IPS DF 6.9 (cell line): ENCODE measurements around the gene WAPL.
A peak's percentile ranks its signal among the peaks of the same experiment; 100 is the strongest.

Experiments used
- DNase-seq: peaks from one replicate; pipeline ENCODE4 v3.0.0-alpha.2; 2013; ENCODE audit warnings: low read depth, low spot score
- H3K27ac ChIP-seq: one replicate; pipeline ENCODE4 v1.5.1; 2013; ENCODE audit warnings: low read length, control low read depth
- H3K27me3 ChIP-seq: 2 replicates; pipeline ENCODE4 v1.6.1; 2013; ENCODE audit warnings: mild to moderate bottlenecking, low read length; ENCODE audit not compliant: control insufficient read depth, insufficient read depth
- H3K36me3 ChIP-seq: 2 replicates; pipeline ENCODE4 v1.6.1; 2013; ENCODE audit warnings: low read length; ENCODE audit not compliant: control insufficient read depth, insufficient read depth
- H3K4me1 ChIP-seq: 2 replicates; pipeline ENCODE4 v1.6.1; 2013; ENCODE audit warnings: low read length; ENCODE audit not compliant: control insufficient read depth, insufficient read depth
- H3K4me3 ChIP-seq: 2 replicates; pipeline ENCODE4 v1.5.1; 2013; ENCODE audit warnings: mild to moderate bottlenecking, low read length
- H3K9me3 ChIP-seq: 2 replicates; pipeline ENCODE4 v1.6.1; 2013; ENCODE audit warnings: low read length, inconsistent platforms; ENCODE audit not compliant: control insufficient read depth, insufficient read depth
- WGBS: extraction: QIAGEN DNeasy Blood & Tissue Kit; methylation state at CpG from one replicate; pipeline ENCODE4 v1.1.7; 2013; ENCODE audit warnings: mixed read lengths, missing lambda C conversion rate; ENCODE audit not compliant: insufficient read length, insufficient coverage; 5-methylcytosine and 5-hydroxymethylcytosine counted together

The WAPL gene

GRCh38 chr10:86443069-86443468 lies 78.5 kb downstream of the WAPL start:
- WGBS = no CpG with 5 or more reads among the region's 2 CpGs
- Histone ChIP-seq H3K9me3 (no peaks in the 10 kb centered on the region), H3K36me3 (peaks cover 10% of the 10 kb centered on the region; the same call in 1 of the 2 replicates), H3K27ac (no peak overlapping the region), H3K4me3 (no peak overlapping the region), H3K27me3 (no peaks in the 10 kb centered on the region), H3K4me1 (no peaks in the 10 kb centered on the region)
- no peak for DNase-seq

GRCh38 chr10:86440874-86441843 lies 80.4 kb downstream of the WAPL start:
- Histone ChIP-seq H3K36me3 (peaks cover 10% of the 10 kb centered on the region; the same call in 1 of the 2 replicates), H3K9me3 (no peaks in the 10 kb centered on the region), H3K27me3 (no peaks in the 10 kb centered on the region), H3K4me3 (no peak overlapping the region), H3K27ac (no peak overlapping the region), H3K4me1 (no peaks in the 10 kb centered on the region)
- WGBS = no CpG with 5 or more reads among the region's 5 CpGs
- no peak for DNase-seq

- Histone ChIP-seq H3K36me3 (peaks cover 8% of the 10 kb centered on the region; the same call in 1 of the 2 replicates), H3K9me3 (no peaks in the 10 kb centered on the region), H3K27me3 (no peaks in the 10 kb centered on the region), H3K4me1 (no peaks in the 10 kb centered on the region), H3K27ac (no peak overlapping the region), H3K4me3 (no peak overlapping the region)
- no peak for DNase-seq
- WGBS = no CpG with 5 or more reads among the region's 1 CpG
Measured at GRCh38 chr10:86439544-86439943, 82.0 kb downstream of the WAPL start.

GRCh38 chr10:86438091-86438749 lies 83.4 kb downstream of the WAPL start:
- WGBS = no CpG with 5 or more reads among the region's 8 CpGs

GRCh38 chr10:86437447-86437846 lies 84.1 kb downstream of the WAPL start:
- no peaks in the 10 kb centered on the region for H3K27me3 ChIP-seq
- WGBS = no CpG with 5 or more reads among the region's 3 CpGs
- DNase-seq = no peak
- H3K36me3 ChIP-seq = peaks cover 6% of the 10 kb centered on the region; the same call in 1 of the 2 replicates
- no peaks in the 10 kb centered on the region for H3K4me1 ChIP-seq
- no peak overlapping the region for H3K4me3 ChIP-seq
- H3K27ac ChIP-seq = no peak overlapping the region
- no peaks in the 10 kb centered on the region for H3K9me3 ChIP-seq

More at GRCh38 chr10:86438091-86438749, 83.4 kb downstream of the WAPL start:
- no peaks in the 10 kb centered on the region for H3K4me1 ChIP-seq
- H3K27me3 ChIP-seq = no peaks in the 10 kb centered on the region
- H3K27ac ChIP-seq = no peak overlapping the region
- no peak overlapping the region for H3K4me3 ChIP-seq
- H3K36me3 ChIP-seq = peaks cover 8% of the 10 kb centered on the region; the same call in 1 of the 2 replicates
- DNase-seq = no peak
- H3K9me3 ChIP-seq = no peaks in the 10 kb centered on the region

- no peak for DNase-seq
- no peaks in the 10 kb centered on the region for H3K27me3 ChIP-seq
- WGBS = no CpG with 5 or more reads among the region's 2 CpGs
- H3K36me3 ChIP-seq = peaks cover 6% of the 10 kb centered on the region; the same call in 1 of the 2 replicates
- H3K4me1 ChIP-seq = no peaks in the 10 kb centered on the region
- no peaks in the 10 kb centered on the region for H3K9me3 ChIP-seq
- no peak overlapping the region for H3K4me3 ChIP-seq
- H3K27ac ChIP-seq = no peak overlapping the region
Measured at GRCh38 chr10:86436963-86437362, 84.6 kb downstream of the WAPL start.

- Histone ChIP-seq H3K4me1 (no peaks in the 10 kb centered on the region), H3K4me3 (no peak overlapping the region), H3K9me3 (no peaks in the 10 kb centered on the region), H3K27me3 (no peaks in the 10 kb centered on the region), H3K27ac (no peak overlapping the region), H3K36me3 (no peaks in the 10 kb centered on the region; the same call in 1 of the 2 replicates)
- no peak for DNase-seq
- no CpG with 5 or more reads among the region's 1 CpG for WGBS
Measured at GRCh38 chr10:86434656-86435055, 86.9 kb downstream of the WAPL start.

GRCh38 chr10:86423739-86424138 lies 97.9 kb downstream of the WAPL start:
- peak; percentile 54 for DNase-seq
- H3K4me1 ChIP-seq = no peaks in the 10 kb centered on the region
- no peak overlapping the region for H3K4me3 ChIP-seq
- H3K36me3 ChIP-seq = no peaks in the 10 kb centered on the region
- no peak overlapping the region for H3K27ac ChIP-seq
- no peaks in the 10 kb centered on the region for H3K27me3 ChIP-seq
- WGBS = no CpG with 5 or more reads among the region's 5 CpGs
- H3K9me3 ChIP-seq = no peaks in the 10 kb centered on the region

GRCh38 chr10:86419101-86419500 lies 102.5 kb downstream of the WAPL start:
- no peaks in the 10 kb centered on the region for H3K4me1 ChIP-seq
- no peaks in the 10 kb centered on the region for H3K36me3 ChIP-seq
- no CpG with 5 or more reads among the region's 2 CpGs for WGBS
- no peak overlapping the region for H3K4me3 ChIP-seq
- H3K27ac ChIP-seq = no peak overlapping the region
- no peaks in the 10 kb centered on the region for H3K9me3 ChIP-seq
- H3K27me3 ChIP-seq = no peaks in the 10 kb centered on the region
- no peak for DNase-seq

GRCh38 chr10:86415583-86415982 lies 106.0 kb downstream of the WAPL start:
- Histone ChIP-seq H3K27ac (no peak overlapping the region), H3K4me1 (no peaks in the 10 kb centered on the region), H3K27me3 (no peaks in the 10 kb centered on the region), H3K9me3 (no peaks in the 10 kb centered on the region; the same call in 1 of the 2 replicates), H3K4me3 (no peak overlapping the region), H3K36me3 (no peaks in the 10 kb centered on the region)
- no CpG with 5 or more reads among the region's 5 CpGs for WGBS
- no peak for DNase-seq
